Vagina (tissue), 2 donors: Measurements from ENCODE around the gene STARD3. TPM values are rescaled to one million over a fixed set of nuclear protein-coding genes. Genes with fewer than 3 reads are reported as not detected.

ENCODE experiments used
- DNase-seq, 2 donors: peaks; one replicate each; pipeline ENCODE4 v3.0.0-alpha.2; 2017; ENCODE audit errors: extremely low spot score in 2 of 2
- H3K27ac ChIP-seq: fragments of 200-600 bp; sonication (generic); one replicate; pipeline ENCODE4 v1.5.1; 2019
- H3K27me3 ChIP-seq: fragments of 200-600 bp; sonication (generic); one replicate; pipeline ENCODE4 v1.5.1; 2019
- H3K36me3 ChIP-seq, 2 donors: fragments of 200-600 bp; sonication (generic); one replicate each; pipeline ENCODE4 v1.5.1; 2017 to 2019
- H3K4me1 ChIP-seq: fragments of 200-600 bp; sonication (generic); one replicate; pipeline ENCODE4 v1.5.1; 2019
- H3K4me3 ChIP-seq, 2 donors: fragments of 200-600 bp; sonication (generic); 1 replicate in 1 of 2; 2 replicates in 1 of 2; pipeline ENCODE4 v1.5.1; 2016 to 2019
- H3K9me3 ChIP-seq: fragments of 200-600 bp; sonication (generic); one replicate; pipeline ENCODE4 v1.5.1; 2019
- CTCF ChIP-seq, 3 experiments: fragments of 450-650 bp in 2 of 3; fragments of 200-600 bp in 1 of 3; sonication (generic) in 1 of 3; IDR thresholded peaks; one replicate each; pipeline ENCODE4 v1.5.1; 2017 to 2019; ENCODE audit warnings: antibody characterized with exemption in 3 of 3, mild to moderate bottlenecking in 2 of 3, moderate library complexity in 2 of 3
- POLR2A ChIP-seq, 2 donors: fragments of 450-650 bp; IDR thresholded peaks; one replicate each; pipeline ENCODE4 v1.6.1; 2017; ENCODE audit warnings: antibody characterized with exemption in 2 of 2, mild to moderate bottlenecking in 2 of 2, moderate library complexity in 2 of 2
- POLR2AphosphoS5 ChIP-seq, 2 donors: sonication (generic); formaldehyde crosslinking; IDR thresholded peaks; one replicate each; pipeline ENCODE4 v1.9.0; 2017; ENCODE audit warnings: antibody characterized with exemption in 2 of 2, mild to moderate bottlenecking in 2 of 2, low read depth in 1 of 2; ENCODE audit not compliant: insufficient read depth in 1 of 2
- intact Hi-C: fragments of 100-400 bp; cut with DNase I; formaldehyde crosslinking; loops from one replicate; pipeline ENCODE4 v1.15.1; 2023
- total RNA-seq: library from RNA; depleted of rRNA; stranded (reverse); fragments of >200 nt; gene quantifications from one replicate; pipeline ENCODE4 v1.2.3, GENCODE V29; 2016

Gene STARD3
- total RNA-seq, 1 donor from 2014 or later: 148 TPM

- intact Hi-C loops: no loop called here
- Histone ChIP-seq H3K36me3 (peaks cover 0 to 28% of the 10 kb centered on the region in 2 donors), H3K9me3 (no peaks in the 10 kb centered on the region), H3K27me3 (no peaks in the 10 kb centered on the region), H3K4me1 (peaks cover 65% of the 10 kb centered on the region), H3K27ac (peak overlapping the region; percentile 57), H3K4me3 (no peak overlapping the region)
- no peak for TF ChIP-seq POLR2AphosphoS5 (IDR thresholded peaks at IDR 0.05; ENCODE audit: insufficient read depth in 1 of 2, low read depth in 1 of 2)
- TF ChIP-seq CTCF (IDR thresholded peaks at IDR 0.05): peak in 1 of 3 experiments; percentile 19
- DNase-seq: no peak
Measured at GRCh38 chr17:39704821-39705551, 68.0 kb downstream of the STARD3 start.

GRCh38 chr17:39705786-39706348, 68.9 kb downstream of the STARD3 start:
- Histone ChIP-seq H3K4me3 (no peak overlapping the region), H3K4me1 (peaks cover 65% of the 10 kb centered on the region)
- intact Hi-C loops: no loop called here

GRCh38 chr17:39706383-39706782, 69.4 kb downstream of the STARD3 start:
- Histone ChIP-seq H3K27ac (peak overlapping the region; percentile 57), H3K4me1 (peaks cover 60% of the 10 kb centered on the region), H3K9me3 (no peaks in the 10 kb centered on the region), H3K36me3 (peaks cover 0 to 35% of the 10 kb centered on the region in 2 donors), H3K4me3 (no peak overlapping the region), H3K27me3 (no peaks in the 10 kb centered on the region)
- intact Hi-C loops: no loop called here
- no peak for TF ChIP-seq CTCF (IDR thresholded peaks at IDR 0.05)
- TF ChIP-seq POLR2AphosphoS5 (IDR thresholded peaks at IDR 0.05; ENCODE audit: insufficient read depth in 1 of 2, low read depth in 1 of 2): no peak
- no peak for TF ChIP-seq POLR2A (IDR thresholded peaks at IDR 0.05)
- DNase-seq: no peak

More at GRCh38 chr17:39705786-39706348, 68.9 kb downstream of the STARD3 start:
- no peak for DNase-seq
- Histone ChIP-seq H3K27ac (peak overlapping the region; percentile 57), H3K27me3 (no peaks in the 10 kb centered on the region), H3K9me3 (no peaks in the 10 kb centered on the region), H3K36me3 (peaks cover 0 to 33% of the 10 kb centered on the region in 2 donors)
- peak; percentile 41 to 63 for TF ChIP-seq POLR2AphosphoS5 (IDR thresholded peaks at IDR 0.05; ENCODE audit: insufficient read depth in 1 of 2, low read depth in 1 of 2)
- no peak for TF ChIP-seq POLR2A (IDR thresholded peaks at IDR 0.05)

- no peak for TF ChIP-seq POLR2A (IDR thresholded peaks at IDR 0.05)
- no peak for TF ChIP-seq CTCF (IDR thresholded peaks at IDR 0.05)
- TF ChIP-seq POLR2AphosphoS5 (IDR thresholded peaks at IDR 0.05; ENCODE audit: insufficient read depth in 1 of 2, low read depth in 1 of 2): no peak
- Histone ChIP-seq H3K4me3 (no peak overlapping the region), H3K9me3 (no peaks in the 10 kb centered on the region), H3K4me1 (peaks cover 54% of the 10 kb centered on the region), H3K36me3 (peaks cover 0 to 40% of the 10 kb centered on the region in 2 donors), H3K27me3 (no peaks in the 10 kb centered on the region), H3K27ac (no peak overlapping the region)
- intact Hi-C loops: no loop called here
- no peak for DNase-seq
Measured at GRCh38 chr17:39706921-39707337, 70.0 kb downstream of the STARD3 start.

GRCh38 chr17:39709319-39709997, 72.5 kb downstream of the STARD3 start:
- intact Hi-C loops: no loop called here

More at GRCh38 chr17:39709319-39709997, 72.5 kb downstream of the STARD3 start:
- Histone ChIP-seq H3K4me3 (no peak overlapping the region), H3K9me3 (no peaks in the 10 kb centered on the region), H3K4me1 (peaks cover 32% of the 10 kb centered on the region), H3K27me3 (no peaks in the 10 kb centered on the region), H3K27ac (no peak overlapping the region), H3K36me3 (peaks cover 0 to 56% of the 10 kb centered on the region in 2 donors)
- no peak for TF ChIP-seq CTCF (IDR thresholded peaks at IDR 0.05)
- TF ChIP-seq POLR2A (IDR thresholded peaks at IDR 0.05): no peak
- no peak for TF ChIP-seq POLR2AphosphoS5 (IDR thresholded peaks at IDR 0.05; ENCODE audit: insufficient read depth in 1 of 2, low read depth in 1 of 2)
- no peak for DNase-seq
